ENCODE results near the gene VIPR2.

VIPR2 gene

DNA sequence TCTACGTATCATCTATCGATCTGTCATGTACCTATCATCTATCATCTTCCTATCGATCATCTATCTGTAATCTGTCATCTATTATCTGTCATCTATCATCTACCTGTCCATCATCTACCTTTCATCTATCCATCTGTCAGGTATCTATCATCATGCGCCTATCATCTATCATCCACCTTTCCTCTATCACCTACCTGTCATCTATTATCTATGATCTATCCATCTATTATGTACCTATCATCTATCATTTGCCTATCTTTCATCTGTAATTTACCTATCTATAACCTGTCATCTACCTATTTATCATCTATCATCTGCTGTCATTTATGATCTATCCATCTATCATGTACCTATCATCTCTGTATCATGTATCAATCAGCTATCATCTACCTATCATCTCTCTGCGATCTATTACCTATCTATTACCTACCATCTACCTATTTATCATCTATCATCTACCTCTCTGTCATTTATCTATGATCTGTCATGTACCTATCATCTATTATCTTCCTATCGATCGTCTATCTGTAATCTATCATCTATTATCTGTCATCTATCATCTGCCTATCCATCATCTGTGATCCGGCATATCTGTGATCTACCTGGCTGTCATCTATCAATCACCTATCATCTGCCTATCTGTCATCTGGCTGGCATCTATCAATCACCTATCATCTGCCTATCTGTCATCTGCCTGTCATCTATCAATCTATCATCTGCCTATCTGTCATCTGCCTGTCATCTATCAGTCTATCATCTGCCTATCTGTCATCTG, 1.6 kb upstream of the VIPR2 start:
- POLR2A ChIA-PET (ENCODE audit: low non-redundant PET): no interaction called here
- TF ChIP-seq, protein P1, sequence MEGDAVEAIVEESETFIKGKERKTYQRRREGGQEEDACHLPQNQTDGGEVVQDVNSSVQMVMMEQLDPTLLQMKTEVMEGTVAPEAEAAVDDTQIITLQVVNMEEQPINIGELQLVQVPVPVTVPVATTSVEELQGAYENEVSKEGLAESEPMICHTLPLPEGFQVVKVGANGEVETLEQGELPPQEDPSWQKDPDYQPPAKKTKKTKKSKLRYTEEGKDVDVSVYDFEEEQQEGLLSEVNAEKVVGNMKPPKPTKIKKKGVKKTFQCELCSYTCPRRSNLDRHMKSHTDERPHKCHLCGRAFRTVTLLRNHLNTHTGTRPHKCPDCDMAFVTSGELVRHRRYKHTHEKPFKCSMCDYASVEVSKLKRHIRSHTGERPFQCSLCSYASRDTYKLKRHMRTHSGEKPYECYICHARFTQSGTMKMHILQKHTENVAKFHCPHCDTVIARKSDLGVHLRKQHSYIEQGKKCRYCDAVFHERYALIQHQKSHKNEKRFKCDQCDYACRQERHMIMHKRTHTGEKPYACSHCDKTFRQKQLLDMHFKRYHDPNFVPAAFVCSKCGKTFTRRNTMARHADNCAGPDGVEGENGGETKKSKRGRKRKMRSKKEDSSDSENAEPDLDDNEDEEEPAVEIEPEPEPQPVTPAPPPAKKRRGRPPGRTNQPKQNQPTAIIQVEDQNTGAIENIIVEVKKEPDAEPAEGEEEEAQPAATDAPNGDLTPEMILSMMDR (conservative IDR thresholded peaks at IDR 0.05; ENCODE audit: low read depth): no peak
- CTCF ChIA-PET: no interaction called here
- H3K27ac ChIP-seq: no peak overlapping the region
- no peak for DNase-seq (ENCODE audit: low spot score)

DNA sequence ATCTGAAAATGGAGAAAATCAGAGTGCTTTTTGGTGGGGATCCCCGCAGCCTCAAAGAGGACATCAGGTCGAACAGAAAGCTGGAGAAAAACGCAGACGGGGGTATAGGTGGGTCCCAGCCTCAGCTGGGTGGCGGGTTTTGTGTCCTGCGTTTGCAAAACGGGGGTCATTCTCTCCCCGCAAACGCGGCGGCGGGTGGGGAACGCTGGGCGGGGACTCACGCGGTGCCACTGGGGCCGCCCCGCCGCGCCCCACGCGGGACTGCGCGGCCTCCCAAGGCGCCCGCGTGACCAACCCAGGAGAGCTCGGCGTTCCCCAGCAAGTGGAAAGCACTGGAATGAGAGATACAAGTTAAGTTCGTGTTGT, 806 bp upstream of the VIPR2 start:
- POLR2A ChIA-PET (ENCODE audit: low non-redundant PET): no interaction called here
- no peak overlapping the region for H3K27ac ChIP-seq
- CTCF ChIA-PET: no interaction called here
- no peak for DNase-seq (ENCODE audit: low spot score)
- TF ChIP-seq, protein P1 (conservative IDR thresholded peaks at IDR 0.05; ENCODE audit: low read depth): no peak

DNA sequence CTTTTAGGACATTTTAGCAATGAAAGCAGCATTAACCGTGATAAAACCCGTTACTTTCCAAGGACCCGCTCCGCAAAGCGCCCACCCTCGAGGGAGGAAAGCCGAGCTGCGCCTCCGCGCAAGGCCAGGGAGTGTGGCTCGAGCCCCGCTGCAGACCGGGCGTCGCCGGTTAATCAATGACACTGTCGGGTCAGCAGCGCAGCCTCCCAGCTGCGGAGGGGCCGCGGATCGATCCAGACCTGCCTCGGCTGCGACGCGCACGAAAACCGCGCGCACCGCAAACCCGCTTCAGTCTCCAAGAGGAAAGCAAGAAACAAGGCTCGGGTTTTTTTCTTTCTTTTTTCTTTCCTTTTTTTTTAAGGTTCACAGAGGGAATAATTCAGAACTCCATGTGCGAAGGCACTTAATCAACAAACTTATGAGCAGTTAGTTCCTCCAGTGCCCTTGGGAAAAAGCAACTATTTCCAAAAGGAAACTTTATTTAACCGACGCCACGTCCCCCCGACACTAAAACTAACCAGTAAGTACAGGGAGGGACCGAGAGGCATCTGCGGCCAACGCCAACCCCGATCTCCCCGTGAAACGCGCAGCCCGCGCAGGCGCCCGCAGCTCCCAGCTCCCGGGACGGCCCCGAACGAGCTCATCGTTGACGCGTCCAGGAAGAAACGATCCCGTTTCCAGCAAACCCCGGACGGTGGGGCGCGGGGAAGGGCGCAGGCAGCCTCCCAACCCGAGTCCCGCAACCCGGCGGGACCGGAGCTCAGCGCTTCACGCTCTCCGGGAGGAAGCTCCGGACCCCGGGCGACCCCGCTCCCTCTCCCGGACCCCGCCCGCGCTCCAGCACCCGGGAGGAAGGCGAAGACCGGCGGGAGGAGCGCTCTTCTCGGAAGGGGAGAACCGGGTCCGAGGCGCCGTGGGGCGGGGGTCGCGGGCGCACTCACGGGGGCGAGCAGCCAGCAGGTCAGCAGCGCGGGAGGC, 598 bp downstream of the VIPR2 start:
- ChIA-PET CTCF (no interaction called here), POLR2A (ENCODE audit: low non-redundant PET) (no interaction called here)
- no peak overlapping the region for H3K27ac ChIP-seq
- no peak for DNase-seq (ENCODE audit: low spot score)
- TF ChIP-seq, protein P1 (conservative IDR thresholded peaks at IDR 0.05; ENCODE audit: low read depth): no peak

DNA sequence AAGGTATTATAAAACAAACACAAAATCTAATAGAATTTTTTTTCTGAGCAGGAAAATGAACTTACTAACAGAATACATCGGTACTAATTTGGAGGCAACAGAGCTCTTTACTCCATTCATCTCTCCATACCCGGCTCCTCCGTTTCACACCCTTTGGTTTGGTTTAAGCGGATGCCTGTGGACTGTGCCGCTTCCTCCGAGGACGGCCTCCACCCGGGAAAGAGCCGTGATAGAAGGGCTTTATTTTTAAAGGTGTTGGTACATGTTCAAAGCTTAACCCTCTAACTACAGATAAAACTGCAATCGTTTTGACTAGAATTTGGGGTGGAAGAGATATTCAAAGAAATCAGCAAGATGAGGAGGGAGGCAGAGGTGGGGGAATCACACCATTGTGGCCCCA, 1.9 kb downstream of the VIPR2 start:
- POLR2A ChIA-PET (ENCODE audit: low non-redundant PET): no interaction called here
- CTCF ChIA-PET: interaction anchor here (0.6 kb wide), 1 partner anchor 100 kb away, joined by 6 read pairs; no protein-coding TSS in a partner anchor

DNA sequence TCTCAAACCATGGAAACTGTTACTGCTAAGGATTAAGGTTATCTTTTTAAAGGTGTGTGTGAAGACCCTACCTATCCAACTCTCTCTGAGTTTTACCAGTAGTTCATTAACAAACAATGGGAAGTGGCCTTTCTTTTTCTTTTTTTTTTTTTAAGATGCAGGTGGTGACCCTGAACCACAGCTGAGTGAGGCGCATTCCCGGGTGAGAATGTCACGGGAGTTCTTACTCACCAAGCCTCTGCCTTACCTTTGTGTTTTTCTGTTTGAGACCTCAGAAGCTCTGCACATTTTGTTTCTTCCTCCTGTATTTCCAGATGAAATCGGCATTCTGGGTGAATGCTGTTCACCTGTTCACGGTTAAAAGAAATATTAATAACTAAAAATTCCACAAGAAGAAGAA, 2.5 kb downstream of the VIPR2 start:
- POLR2A ChIA-PET (ENCODE audit: low non-redundant PET): no interaction called here
- H3K27ac ChIP-seq: no peak overlapping the region
- TF ChIP-seq, protein P1 (conservative IDR thresholded peaks at IDR 0.05; ENCODE audit: low read depth): no peak
- CTCF ChIA-PET: interaction anchor here (0.6 kb wide), 1 partner anchor 99 kb away, joined by 6 read pairs; no protein-coding TSS in a partner anchor
- no peak for DNase-seq (ENCODE audit: low spot score)

More for the DNA sequence above, 1.9 kb downstream of the VIPR2 start:
- TF ChIP-seq, protein P1 (conservative IDR thresholded peaks at IDR 0.05; ENCODE audit: low read depth): no peak
- no peak for DNase-seq (ENCODE audit: low spot score)
- H3K27ac ChIP-seq: no peak overlapping the region

DNA sequence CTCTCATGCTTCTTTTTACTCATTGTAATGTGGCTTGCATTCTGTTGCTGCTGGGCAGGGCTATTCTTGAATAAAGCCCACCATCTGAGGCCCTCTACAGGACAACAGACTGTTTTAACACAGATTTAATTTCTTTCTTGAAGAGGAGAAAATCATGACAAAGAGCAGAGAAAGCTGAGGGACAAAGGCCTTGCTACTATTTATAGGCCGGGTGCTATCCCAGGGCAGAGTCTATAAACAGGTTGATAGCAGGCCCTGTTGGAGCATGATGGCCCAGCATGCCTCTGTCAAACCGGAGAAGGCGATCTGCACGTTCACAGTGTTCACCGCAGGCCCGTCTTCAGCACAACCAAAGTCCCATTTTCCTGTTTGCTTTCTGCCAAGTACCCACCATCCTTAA, 3.0 kb downstream of the VIPR2 start:
- TF ChIP-seq, protein P1 (conservative IDR thresholded peaks at IDR 0.05; ENCODE audit: low read depth): no peak
- ChIA-PET POLR2A (ENCODE audit: low non-redundant PET) (no interaction called here), CTCF (no interaction called here)
- no peak overlapping the region for H3K27ac ChIP-seq
- DNase-seq (ENCODE audit: low spot score): no peak
